Liver (tissue), 9 donors: ENCODE data around the gene GATA6. TPM values are rescaled to one million over a fixed set of nuclear protein-coding genes. Genes with fewer than 3 reads are reported as not detected.
A peak's percentile ranks its signal among the peaks of the same experiment; 100 is the strongest.

Source experiments
- DNase-seq: peaks from one replicate; pipeline ENCODE4 v3.0.0-alpha.2; 2017; ENCODE audit warnings: low spot score
- H3K27ac ChIP-seq, 2 donors: one replicate each; pipeline ENCODE4 v1.7.0; 2013; ENCODE audit warnings: inconsistent platforms in 2 of 2, low read length in 2 of 2, control low read depth in 1 of 2, low read depth in 1 of 2, mild to moderate bottlenecking in 1 of 2
- H3K27me3 ChIP-seq, 4 donors: one replicate each; pipeline versions ENCODE4 v1.6.1 to v1.7.0; 2013; ENCODE audit warnings: low read length in 3 of 4, inconsistent platforms in 1 of 4, mild to moderate bottlenecking in 1 of 4, moderate library complexity in 1 of 4; ENCODE audit not compliant: control insufficient read depth in 4 of 4, insufficient read depth in 4 of 4
- H3K36me3 ChIP-seq, 4 donors: one replicate each; pipeline versions ENCODE4 v1.6.1 to v1.7.0; 2013; ENCODE audit warnings: low read length in 3 of 4, mild to moderate bottlenecking in 3 of 4, low read depth in 1 of 4, moderate library complexity in 1 of 4; ENCODE audit not compliant: control insufficient read depth in 4 of 4, insufficient read depth in 3 of 4
- H3K4me1 ChIP-seq, 4 donors: one replicate each; pipeline versions ENCODE4 v1.6.1 to v1.7.0; 2013; ENCODE audit warnings: low read length in 3 of 4, mild to moderate bottlenecking in 3 of 4, moderate library complexity in 1 of 4; ENCODE audit not compliant: control insufficient read depth in 4 of 4, insufficient read depth in 4 of 4
- H3K4me3 ChIP-seq, 3 donors: one replicate each; pipeline versions ENCODE4 v1.6.1 to v1.7.0; 2013; ENCODE audit warnings: low read length in 3 of 3, control low read depth in 1 of 3, low read depth in 1 of 3, mild to moderate bottlenecking in 1 of 3
- H3K9ac ChIP-seq, 2 donors: one replicate each; pipeline ENCODE4 v1.7.0; 2013; ENCODE audit warnings: low read length in 2 of 2, mild to moderate bottlenecking in 2 of 2, moderate library complexity in 2 of 2, control low read depth in 1 of 2, low read depth in 1 of 2
- H3K9me3 ChIP-seq, 4 donors: one replicate each; pipeline versions ENCODE4 v1.6.1 to v1.7.0; 2013; ENCODE audit warnings: low read length in 3 of 4; ENCODE audit not compliant: control insufficient read depth in 4 of 4
- EGR1 ChIP-seq, 2 donors: IDR thresholded peaks; 2 replicates each; pipeline ENCODE4 v1.6.1; 2016 to 2018; ENCODE audit warnings: antibody characterized with exemption in 2 of 2, low read depth in 2 of 2
- FOXA1 ChIP-seq: IDR thresholded peaks from 2 replicates; pipeline ENCODE4 v1.6.1; 2016; ENCODE audit warnings: antibody characterized with exemption
- FOXA2 ChIP-seq: IDR thresholded peaks from 2 replicates; pipeline ENCODE4 v1.6.1; 2016; ENCODE audit warnings: antibody characterized with exemption
- HNF4G ChIP-seq: IDR thresholded peaks from 2 replicates; pipeline ENCODE4 v1.6.1; 2016; ENCODE audit warnings: antibody characterized with exemption
- JUND ChIP-seq, 2 donors: IDR thresholded peaks; 2 replicates each; pipeline ENCODE4 v1.6.1; 2016; ENCODE audit warnings: antibody characterized with exemption in 2 of 2
- RAD21 ChIP-seq, 2 donors: IDR thresholded peaks; 2 replicates each; pipeline ENCODE4 v1.6.1; 2016; ENCODE audit warnings: antibody characterized with exemption in 2 of 2, mild to moderate bottlenecking in 2 of 2
- SP1 ChIP-seq: IDR thresholded peaks from 2 replicates; pipeline ENCODE4 v1.6.1; 2018; ENCODE audit warnings: antibody characterized with exemption, mild to moderate bottlenecking
- TAF1 ChIP-seq: conservative IDR thresholded peaks from 2 replicates; pipeline ENCODE4 v1.6.1; 2016; ENCODE audit warnings: antibody characterized with exemption, mild to moderate bottlenecking
- YY1 ChIP-seq: IDR thresholded peaks from 2 replicates; pipeline ENCODE4 v1.6.1; 2016; ENCODE audit warnings: antibody characterized with exemption, mild to moderate bottlenecking
- whole genome bisulfite sequencing: extraction: QIAGEN DNeasy Blood & Tissue Kit; methylation state at CpG from one replicate; pipeline ENCODE4 v1.1.7; 2013; 5-methylcytosine and 5-hydroxymethylcytosine counted together
- polyA plus RNA-seq, 2 donors: library from polyadenylated mRNA; stranded (reverse) in 1 of 2; unstranded in 1 of 2; fragments of 200-250 nt in 1 of 2; fragments of >200 nt in 1 of 2; fragmentation: Nextera tagmentation in 1 of 2; extraction: Ambion mirVana in 1 of 2; gene quantifications; one replicate each; pipeline versions ENCODE4 v1.2.1 to v1.2.3, GENCODE V29; 2013 to 2015
- total RNA-seq, 2 donors: library from RNA; depleted of rRNA; stranded (reverse); fragments of >200 nt; gene quantifications; one replicate each; pipeline ENCODE4 v1.2.3, GENCODE V29; 2014
- TF ChIP-seq, protein P1 (sequence below): IDR thresholded peaks from 2 replicates; pipeline ENCODE4 v1.6.1; 2016; ENCODE audit warnings: antibody characterized with exemption, mild to moderate bottlenecking
- TF ChIP-seq, protein P2 (sequence below): IDR thresholded peaks from 2 replicates; pipeline ENCODE4 v1.6.1; 2016; ENCODE audit warnings: antibody characterized with exemption
- TF ChIP-seq, protein P3 (sequence below): IDR thresholded peaks from 2 replicates; pipeline ENCODE4 v1.6.1; 2016; ENCODE audit warnings: antibody characterized with exemption
- TF ChIP-seq, protein P4 (sequence below): fragments of 150-350 bp; IDR thresholded peaks from 2 replicates; pipeline ENCODE4 v1.5.1; 2017; ENCODE audit warnings: improper control_type of control experiment, low read depth, low read length; ENCODE audit not compliant: missing input control
- donor health status: healthy.
- donor health status: healthy.
- donor health status: healthy.
- donor health status: healthy.
- donor health status: healthy.

The GATA6 gene
- total and polyA plus RNA-seq, 4 donors: 1.8 to 6.6 (median 4.9) TPM

DNA sequence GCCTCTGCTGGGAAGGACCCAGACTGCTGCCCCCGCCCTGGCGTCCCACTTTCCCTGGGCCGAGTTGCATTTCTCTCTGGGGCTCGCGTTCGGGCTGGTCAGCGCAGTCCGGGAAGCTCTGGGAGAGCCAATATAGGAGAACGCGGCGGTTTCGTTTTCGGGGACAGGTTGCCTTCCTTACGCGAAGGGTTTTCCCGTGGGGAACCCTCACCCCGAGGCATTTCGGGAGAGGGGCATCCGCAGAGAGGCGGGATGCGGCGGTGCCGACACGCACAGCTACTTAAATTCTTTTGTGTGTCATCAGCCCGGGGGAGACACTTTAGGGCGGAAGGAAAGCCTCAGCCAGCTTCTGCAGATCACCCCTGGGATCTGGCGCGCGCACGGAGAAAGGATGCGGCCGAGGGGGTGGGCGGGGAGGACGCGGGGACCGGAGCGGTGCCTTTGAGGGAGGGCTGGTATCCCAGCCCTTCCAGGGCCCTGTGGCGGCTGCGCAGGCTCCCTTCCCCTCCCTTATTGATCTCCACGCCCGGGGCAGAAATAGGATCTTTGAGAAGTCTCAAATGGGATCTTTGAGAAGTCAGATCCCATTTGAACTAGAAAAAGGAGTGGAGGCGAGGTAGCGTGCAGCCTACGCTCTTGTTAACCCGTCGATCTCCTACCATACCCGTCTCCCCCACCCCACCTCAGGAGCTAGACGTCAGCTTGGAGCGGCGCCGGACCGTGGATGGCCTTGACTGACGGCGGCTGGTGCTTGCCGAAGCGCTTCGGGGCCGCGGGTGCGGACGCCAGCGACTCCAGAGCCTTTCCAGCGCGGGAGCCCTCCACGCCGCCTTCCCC is 1.2 kb downstream of the GATA6 start:
- 2% methylated on average over 66 of the region's 66 CpGs for WGBS
- Histone ChIP-seq H3K27ac (peak overlapping the region; percentile 95 to 100), H3K9me3 (no peaks in the 10 kb centered on the region), H3K4me1 (peaks cover 13 to 45% (median 26%) of the 10 kb centered on the region in 4 donors), H3K9ac (peak overlapping the region; percentile 85 to 94), H3K27me3 (no peaks in the 10 kb centered on the region), H3K36me3 (peaks cover 0 to 7% (median 0%) of the 10 kb centered on the region in 4 donors), H3K4me3 (peak overlapping the region; percentile 89 to 96 (median 92))
- TF ChIP-seq TAF1 (no peak), YY1 (peak; percentile 49)
- TF ChIP-seq, protein P1, sequence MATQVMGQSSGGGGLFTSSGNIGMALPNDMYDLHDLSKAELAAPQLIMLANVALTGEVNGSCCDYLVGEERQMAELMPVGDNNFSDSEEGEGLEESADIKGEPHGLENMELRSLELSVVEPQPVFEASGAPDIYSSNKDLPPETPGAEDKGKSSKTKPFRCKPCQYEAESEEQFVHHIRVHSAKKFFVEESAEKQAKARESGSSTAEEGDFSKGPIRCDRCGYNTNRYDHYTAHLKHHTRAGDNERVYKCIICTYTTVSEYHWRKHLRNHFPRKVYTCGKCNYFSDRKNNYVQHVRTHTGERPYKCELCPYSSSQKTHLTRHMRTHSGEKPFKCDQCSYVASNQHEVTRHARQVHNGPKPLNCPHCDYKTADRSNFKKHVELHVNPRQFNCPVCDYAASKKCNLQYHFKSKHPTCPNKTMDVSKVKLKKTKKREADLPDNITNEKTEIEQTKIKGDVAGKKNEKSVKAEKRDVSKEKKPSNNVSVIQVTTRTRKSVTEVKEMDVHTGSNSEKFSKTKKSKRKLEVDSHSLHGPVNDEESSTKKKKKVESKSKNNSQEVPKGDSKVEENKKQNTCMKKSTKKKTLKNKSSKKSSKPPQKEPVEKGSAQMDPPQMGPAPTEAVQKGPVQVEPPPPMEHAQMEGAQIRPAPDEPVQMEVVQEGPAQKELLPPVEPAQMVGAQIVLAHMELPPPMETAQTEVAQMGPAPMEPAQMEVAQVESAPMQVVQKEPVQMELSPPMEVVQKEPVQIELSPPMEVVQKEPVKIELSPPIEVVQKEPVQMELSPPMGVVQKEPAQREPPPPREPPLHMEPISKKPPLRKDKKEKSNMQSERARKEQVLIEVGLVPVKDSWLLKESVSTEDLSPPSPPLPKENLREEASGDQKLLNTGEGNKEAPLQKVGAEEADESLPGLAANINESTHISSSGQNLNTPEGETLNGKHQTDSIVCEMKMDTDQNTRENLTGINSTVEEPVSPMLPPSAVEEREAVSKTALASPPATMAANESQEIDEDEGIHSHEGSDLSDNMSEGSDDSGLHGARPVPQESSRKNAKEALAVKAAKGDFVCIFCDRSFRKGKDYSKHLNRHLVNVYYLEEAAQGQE: no peak
- TF ChIP-seq, protein P2, sequence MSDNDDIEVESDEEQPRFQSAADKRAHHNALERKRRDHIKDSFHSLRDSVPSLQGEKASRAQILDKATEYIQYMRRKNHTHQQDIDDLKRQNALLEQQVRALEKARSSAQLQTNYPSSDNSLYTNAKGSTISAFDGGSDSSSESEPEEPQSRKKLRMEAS: no peak
- peak; percentile 48 for DNase-seq

DNA sequence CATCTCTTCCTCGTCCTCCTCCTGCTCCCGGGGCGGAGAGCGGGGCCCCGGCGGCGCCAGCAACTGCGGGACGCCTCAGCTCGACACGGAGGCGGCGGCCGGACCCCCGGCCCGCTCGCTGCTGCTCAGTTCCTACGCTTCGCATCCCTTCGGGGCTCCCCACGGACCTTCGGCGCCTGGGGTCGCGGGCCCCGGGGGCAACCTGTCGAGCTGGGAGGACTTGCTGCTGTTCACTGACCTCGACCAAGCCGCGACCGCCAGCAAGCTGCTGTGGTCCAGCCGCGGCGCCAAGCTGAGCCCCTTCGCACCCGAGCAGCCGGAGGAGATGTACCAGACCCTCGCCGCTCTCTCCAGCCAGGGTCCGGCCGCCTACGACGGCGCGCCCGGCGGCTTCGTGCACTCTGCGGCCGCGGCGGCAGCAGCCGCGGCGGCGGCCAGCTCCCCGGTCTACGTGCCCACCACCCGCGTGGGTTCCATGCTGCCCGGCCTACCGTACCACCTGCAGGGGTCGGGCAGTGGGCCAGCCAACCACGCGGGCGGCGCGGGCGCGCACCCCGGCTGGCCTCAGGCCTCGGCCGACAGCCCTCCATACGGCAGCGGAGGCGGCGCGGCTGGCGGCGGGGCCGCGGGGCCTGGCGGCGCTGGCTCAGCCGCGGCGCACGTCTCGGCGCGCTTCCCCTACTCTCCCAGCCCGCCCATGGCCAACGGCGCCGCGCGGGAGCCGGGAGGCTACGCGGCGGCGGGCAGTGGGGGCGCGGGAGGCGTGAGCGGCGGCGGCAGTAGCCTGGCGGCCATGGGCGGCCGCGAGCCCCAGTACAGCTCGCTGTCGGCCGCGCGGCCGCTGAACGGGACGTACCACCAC is 2.1 kb downstream of the GATA6 start:
- Histone ChIP-seq H3K4me3 (peak overlapping the region; percentile 89 to 96 (median 92)), H3K27ac (peak overlapping the region; percentile 95 to 100), H3K9me3 (no peaks in the 10 kb centered on the region), H3K4me1 (peaks cover 13 to 42% (median 26%) of the 10 kb centered on the region in 4 donors), H3K36me3 (peaks cover 0 to 7% (median 0%) of the 10 kb centered on the region in 4 donors), H3K9ac (no peak overlapping the region), H3K27me3 (no peaks in the 10 kb centered on the region)
- 49% methylated on average over 120 of the region's 120 CpGs for whole genome bisulfite sequencing
- no peak for DNase-seq
- TF ChIP-seq RAD21 (IDR thresholded peaks at IDR 0.05): no peak
- TF ChIP-seq, protein P3, sequence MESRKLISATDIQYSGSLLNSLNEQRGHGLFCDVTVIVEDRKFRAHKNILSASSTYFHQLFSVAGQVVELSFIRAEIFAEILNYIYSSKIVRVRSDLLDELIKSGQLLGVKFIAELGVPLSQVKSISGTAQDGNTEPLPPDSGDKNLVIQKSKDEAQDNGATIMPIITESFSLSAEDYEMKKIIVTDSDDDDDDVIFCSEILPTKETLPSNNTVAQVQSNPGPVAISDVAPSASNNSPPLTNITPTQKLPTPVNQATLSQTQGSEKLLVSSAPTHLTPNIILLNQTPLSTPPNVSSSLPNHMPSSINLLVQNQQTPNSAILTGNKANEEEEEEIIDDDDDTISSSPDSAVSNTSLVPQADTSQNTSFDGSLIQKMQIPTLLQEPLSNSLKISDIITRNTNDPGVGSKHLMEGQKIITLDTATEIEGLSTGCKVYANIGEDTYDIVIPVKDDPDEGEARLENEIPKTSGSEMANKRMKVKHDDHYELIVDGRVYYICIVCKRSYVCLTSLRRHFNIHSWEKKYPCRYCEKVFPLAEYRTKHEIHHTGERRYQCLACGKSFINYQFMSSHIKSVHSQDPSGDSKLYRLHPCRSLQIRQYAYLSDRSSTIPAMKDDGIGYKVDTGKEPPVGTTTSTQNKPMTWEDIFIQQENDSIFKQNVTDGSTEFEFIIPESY: no peak
- TF ChIP-seq FOXA2: no peak

DNA sequence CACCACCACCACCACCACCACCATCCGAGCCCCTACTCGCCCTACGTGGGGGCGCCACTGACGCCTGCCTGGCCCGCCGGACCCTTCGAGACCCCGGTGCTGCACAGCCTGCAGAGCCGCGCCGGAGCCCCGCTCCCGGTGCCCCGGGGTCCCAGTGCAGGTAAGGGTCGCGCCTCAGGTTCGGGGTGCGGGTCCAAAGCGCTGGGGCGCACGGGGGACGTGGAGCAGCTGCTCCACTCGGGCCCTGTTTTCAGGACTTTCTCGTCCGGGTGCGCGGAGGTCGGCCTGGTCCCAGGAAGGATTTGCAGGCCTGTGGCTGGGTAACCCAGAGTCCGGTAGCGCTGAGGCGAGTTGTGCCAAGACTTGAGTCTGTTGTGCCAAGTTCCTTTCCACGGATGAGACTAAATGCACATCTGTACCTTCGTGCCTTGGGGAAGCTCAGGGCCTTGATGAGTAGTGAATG is 2.8 kb downstream of the GATA6 start:
- Histone ChIP-seq H3K27ac (peak overlapping the region; percentile 54 to 70), H3K9ac (peak overlapping the region; percentile 3 to 63), H3K4me3 (peak overlapping the region in 2 of 3 donors; percentile 38 to 92), H3K36me3 (peaks cover 0 to 13% (median under 1%) of the 10 kb centered on the region in 4 donors), H3K27me3 (no peaks in the 10 kb centered on the region), H3K9me3 (no peaks in the 10 kb centered on the region), H3K4me1 (peaks cover 13 to 42% (median 26%) of the 10 kb centered on the region in 4 donors)
- WGBS: 62% methylated on average over 34 of the region's 34 CpGs
- TF ChIP-seq SP1 (no peak), FOXA2 (no peak), HNF4G (no peak), JUND (IDR thresholded peaks at IDR 0.05) (no peak), EGR1 (IDR thresholded peaks at IDR 0.05; ENCODE audit: low read depth in 2 of 2) (no peak), RAD21 (IDR thresholded peaks at IDR 0.05) (no peak), FOXA1 (no peak)
- TF ChIP-seq, protein P2: no peak
- TF ChIP-seq, protein P3: no peak
- TF ChIP-seq, protein P4, sequence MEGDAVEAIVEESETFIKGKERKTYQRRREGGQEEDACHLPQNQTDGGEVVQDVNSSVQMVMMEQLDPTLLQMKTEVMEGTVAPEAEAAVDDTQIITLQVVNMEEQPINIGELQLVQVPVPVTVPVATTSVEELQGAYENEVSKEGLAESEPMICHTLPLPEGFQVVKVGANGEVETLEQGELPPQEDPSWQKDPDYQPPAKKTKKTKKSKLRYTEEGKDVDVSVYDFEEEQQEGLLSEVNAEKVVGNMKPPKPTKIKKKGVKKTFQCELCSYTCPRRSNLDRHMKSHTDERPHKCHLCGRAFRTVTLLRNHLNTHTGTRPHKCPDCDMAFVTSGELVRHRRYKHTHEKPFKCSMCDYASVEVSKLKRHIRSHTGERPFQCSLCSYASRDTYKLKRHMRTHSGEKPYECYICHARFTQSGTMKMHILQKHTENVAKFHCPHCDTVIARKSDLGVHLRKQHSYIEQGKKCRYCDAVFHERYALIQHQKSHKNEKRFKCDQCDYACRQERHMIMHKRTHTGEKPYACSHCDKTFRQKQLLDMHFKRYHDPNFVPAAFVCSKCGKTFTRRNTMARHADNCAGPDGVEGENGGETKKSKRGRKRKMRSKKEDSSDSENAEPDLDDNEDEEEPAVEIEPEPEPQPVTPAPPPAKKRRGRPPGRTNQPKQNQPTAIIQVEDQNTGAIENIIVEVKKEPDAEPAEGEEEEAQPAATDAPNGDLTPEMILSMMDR: no peak
- no peak for DNase-seq
